ENCODE data around the gene LSM7. TPM values are rescaled to one million over a fixed set of nuclear protein-coding genes. Genes with fewer than 3 reads are reported as not detected.

Gene LSM7
- total and polyA plus RNA-seq, 2 of the 13 experiments (the other 11 are each of a cell fraction or from before 2014, with no cell fraction given), result 140 to 205 TPM

DNA sequence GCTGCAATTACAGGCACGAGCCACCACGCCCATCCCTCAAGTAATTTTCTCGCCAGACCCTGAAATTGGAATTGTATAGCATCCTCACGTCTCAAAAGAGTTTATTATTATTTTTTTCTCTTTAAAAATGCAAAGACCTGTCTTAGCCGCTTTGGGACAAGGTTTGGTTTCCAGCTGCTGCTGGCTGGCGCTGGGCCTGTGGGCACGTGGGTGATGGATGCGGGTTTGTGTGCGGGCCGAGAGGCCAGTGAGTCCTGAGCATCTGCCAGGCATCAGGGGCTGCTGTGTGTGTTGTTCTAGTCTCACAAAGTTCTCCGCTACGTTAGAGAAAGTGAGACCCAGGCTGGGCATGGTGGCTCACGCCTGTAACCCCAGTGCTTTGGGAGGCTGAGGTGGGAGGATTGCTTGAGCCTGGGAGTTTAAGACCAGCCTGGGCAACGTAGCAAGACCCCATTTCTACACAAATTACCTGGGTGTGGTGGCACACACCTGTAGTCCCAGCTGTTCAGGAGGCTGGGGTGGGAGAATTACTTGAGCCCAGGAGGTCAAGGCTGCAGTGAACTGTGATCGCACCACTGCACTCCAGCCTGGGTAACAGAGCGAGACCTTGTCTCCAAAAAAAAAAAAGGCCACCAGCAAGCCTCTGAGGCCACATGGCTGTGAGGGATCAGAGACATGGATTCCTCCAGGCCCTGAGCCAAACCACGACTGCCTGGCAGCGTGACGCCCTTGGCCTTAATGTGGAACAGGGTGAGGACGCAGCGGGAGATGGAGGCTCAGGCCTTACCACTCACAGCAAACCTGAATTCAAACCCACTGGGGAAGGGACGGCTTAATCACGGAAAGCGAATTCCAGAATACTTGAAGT is 27.0 kb upstream of the LSM7 start:
- TF ChIP-seq SMAD1 (CRISPR knock-in tag; IDR thresholded peaks at IDR 0.05; ENCODE audit: borderline replicate concordance, low read depth) (no peak), ZNF33A (CRISPR knock-in tag; IDR thresholded peaks at IDR 0.05; ENCODE audit: borderline replicate concordance) (no peak), HOMEZ (CRISPR knock-in tag; IDR thresholded peaks at IDR 0.05; ENCODE audit: low read depth) (no peak), CBX2 (IDR thresholded peaks at IDR 0.05; ENCODE audit: low read depth, low read length) (no peak), CBX2 (CRISPR knock-in tag; IDR thresholded peaks at IDR 0.05; ENCODE audit: low read depth) (no peak), TFDP2 (CRISPR knock-in tag; IDR thresholded peaks at IDR 0.05) (no peak), ZNF121 (CRISPR knock-in tag; IDR thresholded peaks at IDR 0.05) (peak; percentile 76), ZZZ3 (CRISPR knock-in tag; IDR thresholded peaks at IDR 0.05; ENCODE audit: borderline replicate concordance) (no peak), ZNF337 (CRISPR knock-in tag; IDR thresholded peaks at IDR 0.05; ENCODE audit: borderline replicate concordance, low read depth) (no peak)
- TF ChIP-seq, protein P1, sequence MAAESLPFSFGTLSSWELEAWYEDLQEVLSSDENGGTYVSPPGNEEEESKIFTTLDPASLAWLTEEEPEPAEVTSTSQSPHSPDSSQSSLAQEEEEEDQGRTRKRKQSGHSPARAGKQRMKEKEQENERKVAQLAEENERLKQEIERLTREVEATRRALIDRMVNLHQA (CRISPR knock-in tag; IDR thresholded peaks at IDR 0.05), result no peak
- Histone ChIP-seq H3K4me2 (ENCODE audit: low read depth, low read length) (no peak overlapping the region), H4K20me1 (ENCODE audit: insufficient read depth, low read length) (no peaks in the 10 kb centered on the region), H3K9ac (ENCODE audit: insufficient read depth, low read depth, low read length) (no peak overlapping the region), H3K36me3 (replicated peaks in 1 of 2; ENCODE audit: control insufficient read depth in 1 of 2, insufficient read depth in 2 of 2, low read length in 2 of 2) (no peaks in the 10 kb centered on the region), H2AFZ (ENCODE audit: low read length) (no peak overlapping the region), H3K27ac (ENCODE audit: extremely low read length, insufficient read depth, low read length) (no peak overlapping the region), H3K9me3 (ENCODE audit: low read length) (no peaks in the 10 kb centered on the region), H3K27me3 (ENCODE audit: control insufficient read depth in 1 of 2, insufficient read depth in 2 of 2, low read length in 2 of 2) (peaks cover 2 to 9% of the 10 kb centered on the region in 2 experiments; a peak in 4 of 5 replicates), H3K4me1 (ENCODE audit: insufficient read depth, low read length) (no peaks in the 10 kb centered on the region), H3K79me2 (ENCODE audit: insufficient read depth, low read length) (no peaks in the 10 kb centered on the region), H3K4me3 (replicated peaks in 1 of 3; ENCODE audit: insufficient read depth in 1 of 3, low read depth in 2 of 3, low read length in 3 of 3) (no peak overlapping the region)
- no peak for DNase-seq (ENCODE audit: low spot score)
- ChIA-PET POLR2A (no interaction called here), CTCF (ENCODE audit: low intra/inter-chr PET ratio, low total read pairs) (no interaction called here)
- intact Hi-C loops (cut with micrococcal nuclease; ENCODE audit: unreplicated experiment), result no loop called here
- in situ Hi-C loops (cut with HindIII; ENCODE audit: extremely low pct_ligation_motif_present, low pct_unique_long_range_greater_than_20kb), result no loop called here
- ATAC-seq, result no peak
- FAIRE-seq, result no peak
- no TSS peak for BruUV-seq (replicated peaks)
- WGBS (ENCODE audit: low lambda C conversion rate), result 89% methylated on average over 24 of the region's 24 CpGs

All from HepG2 (cell line).